SU-DHL-6 (cell line): ENCODE results near the gene OR8D1.

Experiments
- EZH2phosphoT487 ChIP-seq: fragments of 200-600 bp; sonication (generic), shearing (Covaris generic); conservative IDR thresholded peaks from 2 replicates; pipeline ENCODE4 v1.6.1; 2018; ENCODE audit warnings: mild to moderate bottlenecking, antibody characterized with exemption, low read length, moderate library complexity, mixed read lengths
- TF ChIP-seq, protein P1 (sequence below): fragments of 200-600 bp; sonication (generic); IDR thresholded peaks from one replicate; pipeline ENCODE4 v1.5.1; 2017; ENCODE audit warnings: antibody characterized with exemption, mild to moderate bottlenecking, low read length, moderate library complexity; ENCODE audit not compliant: insufficient read depth, poor library complexity, severe bottlenecking

DNA sequence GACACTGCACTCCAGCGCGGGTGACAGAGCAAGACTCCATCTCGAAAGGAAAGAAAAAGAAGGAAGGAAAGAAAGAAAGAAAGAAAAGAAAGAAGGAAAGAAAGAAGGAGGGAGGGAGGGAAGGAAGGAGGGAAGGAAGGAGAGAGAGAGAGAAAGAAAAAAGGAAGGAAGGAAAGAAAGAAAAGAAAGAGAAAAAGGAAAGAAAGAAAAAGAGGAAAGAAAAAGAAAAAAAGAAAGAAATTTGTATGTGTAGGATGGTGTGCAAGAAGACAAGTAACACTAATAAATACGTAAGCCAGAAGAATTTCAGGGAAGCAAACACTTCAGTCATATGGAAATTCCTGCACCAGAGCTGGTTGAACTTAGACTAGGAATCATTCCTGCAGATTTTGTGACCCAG is 618 bp downstream of the OR8D1 start:
- TF ChIP-seq, protein P1, sequence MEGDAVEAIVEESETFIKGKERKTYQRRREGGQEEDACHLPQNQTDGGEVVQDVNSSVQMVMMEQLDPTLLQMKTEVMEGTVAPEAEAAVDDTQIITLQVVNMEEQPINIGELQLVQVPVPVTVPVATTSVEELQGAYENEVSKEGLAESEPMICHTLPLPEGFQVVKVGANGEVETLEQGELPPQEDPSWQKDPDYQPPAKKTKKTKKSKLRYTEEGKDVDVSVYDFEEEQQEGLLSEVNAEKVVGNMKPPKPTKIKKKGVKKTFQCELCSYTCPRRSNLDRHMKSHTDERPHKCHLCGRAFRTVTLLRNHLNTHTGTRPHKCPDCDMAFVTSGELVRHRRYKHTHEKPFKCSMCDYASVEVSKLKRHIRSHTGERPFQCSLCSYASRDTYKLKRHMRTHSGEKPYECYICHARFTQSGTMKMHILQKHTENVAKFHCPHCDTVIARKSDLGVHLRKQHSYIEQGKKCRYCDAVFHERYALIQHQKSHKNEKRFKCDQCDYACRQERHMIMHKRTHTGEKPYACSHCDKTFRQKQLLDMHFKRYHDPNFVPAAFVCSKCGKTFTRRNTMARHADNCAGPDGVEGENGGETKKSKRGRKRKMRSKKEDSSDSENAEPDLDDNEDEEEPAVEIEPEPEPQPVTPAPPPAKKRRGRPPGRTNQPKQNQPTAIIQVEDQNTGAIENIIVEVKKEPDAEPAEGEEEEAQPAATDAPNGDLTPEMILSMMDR: no peak
- TF ChIP-seq EZH2phosphoT487: no peak
